ENCODE measurements around the gene YES1.

DNA sequence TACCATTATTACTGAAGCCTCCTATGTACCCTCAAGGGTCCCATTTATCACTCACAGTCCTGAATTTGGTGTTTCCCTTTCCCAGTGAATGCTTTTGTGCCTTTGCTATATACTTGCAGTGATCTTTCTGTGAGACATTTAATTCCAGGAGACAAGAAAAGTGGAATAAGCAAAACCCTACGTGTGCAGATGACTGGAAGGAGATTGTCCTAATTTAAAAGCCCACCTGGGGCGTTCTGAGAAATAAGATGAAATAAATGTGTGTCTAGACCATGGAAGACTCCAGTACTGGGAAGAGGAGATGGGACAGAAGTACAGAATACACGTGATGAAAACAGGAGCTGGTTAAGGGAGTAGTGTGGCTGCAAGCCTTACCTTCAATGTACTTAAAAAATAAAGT is 135.3 kb downstream of the YES1 start:
- TF ChIP-seq POLR2A (IDR thresholded peaks at IDR 0.05; ENCODE audit: low read length) (no peak), GATA1 (IDR thresholded peaks at IDR 0.05; ENCODE audit: low read depth, low read length) (no peak)

Data from erythroblast (primary cell).